ENCODE measurements around the gene ANTKMT.

GRCh38 chr16:682493-683395 is 38.2 kb upstream of the ANTKMT start:
- TF ChIP-seq CTCF (IDR thresholded peaks at IDR 0.05) (no peak), POLR2A (IDR thresholded peaks at IDR 0.05) (no peak)
